NCI-H2227 (cell line): Measurements from ENCODE around the gene NKX1-1.
"Not testable (repeated sequence)": the region's sequence is repeated elsewhere in the genome, so short reads cannot be mapped to it uniquely, and the experiment has no call there.

Experiments used
- DNase-seq: peaks from one replicate; lab custom pipeline; 2025; ENCODE audit not compliant: unreplicated experiment; lab: John Stamatoyannopoulos, UW

The NKX1-1 gene

GRCh38 chr4:1375051-1375721 is 31.1 kb downstream of the NKX1-1 start:
- no peak for DNase-seq

GRCh38 chr4:1374706-1375045 is 31.6 kb downstream of the NKX1-1 start:
- DNase-seq, result no peak

GRCh38 chr4:1373892-1374705 is 32.1 kb downstream of the NKX1-1 start:
- DNase-seq, result no peak

GRCh38 chr4:1372576-1372975 is 33.7 kb downstream of the NKX1-1 start:
- not testable (repeated sequence) for DNase-seq

DNA sequence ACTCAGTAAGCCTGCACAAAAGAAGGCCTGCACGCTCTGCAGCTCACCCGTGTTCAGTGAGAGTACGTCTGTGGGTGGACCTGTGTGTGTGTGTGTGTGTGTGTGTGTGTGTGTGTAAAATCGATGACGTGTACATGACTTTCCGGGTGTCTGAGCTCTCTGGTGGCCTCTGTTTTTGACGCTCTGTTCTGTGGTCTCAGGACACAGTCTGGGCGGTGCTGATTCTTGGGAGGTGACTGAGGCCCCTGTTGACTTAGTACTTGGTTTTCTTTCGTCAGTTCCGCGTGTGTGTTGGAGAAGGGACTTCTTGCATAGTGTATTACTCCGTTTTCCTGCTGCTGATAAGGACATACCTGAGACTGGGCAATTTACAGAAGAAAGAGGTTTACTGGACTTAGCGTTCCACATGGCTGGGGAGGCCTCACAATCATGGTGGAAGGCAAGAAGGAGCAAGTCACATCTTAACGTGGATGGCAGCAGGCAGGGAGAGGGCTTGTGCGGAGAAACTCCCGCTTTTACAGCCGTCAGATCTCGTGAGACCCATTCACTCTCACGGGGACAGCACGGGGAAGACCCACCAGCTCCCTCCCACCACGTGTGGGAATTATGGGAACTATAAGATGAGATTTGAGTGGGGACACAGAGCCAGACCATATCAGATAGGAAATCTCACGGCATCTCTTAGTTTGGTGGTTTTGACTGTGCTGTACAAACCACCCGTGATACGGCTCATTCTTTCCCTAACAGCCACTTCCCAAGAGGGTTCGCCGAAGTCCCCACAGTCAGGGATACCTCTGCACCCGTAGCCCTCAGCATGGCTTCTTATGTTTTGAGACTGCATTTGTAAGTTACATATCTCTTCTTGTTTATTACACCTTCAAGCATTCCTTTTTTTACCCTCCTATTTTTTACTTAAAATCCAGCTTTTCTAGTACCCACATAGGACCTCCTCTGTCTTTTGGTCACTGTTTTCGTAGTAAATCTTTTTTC is 34.8 kb downstream of the NKX1-1 start:
- no peak for DNase-seq

DNA sequence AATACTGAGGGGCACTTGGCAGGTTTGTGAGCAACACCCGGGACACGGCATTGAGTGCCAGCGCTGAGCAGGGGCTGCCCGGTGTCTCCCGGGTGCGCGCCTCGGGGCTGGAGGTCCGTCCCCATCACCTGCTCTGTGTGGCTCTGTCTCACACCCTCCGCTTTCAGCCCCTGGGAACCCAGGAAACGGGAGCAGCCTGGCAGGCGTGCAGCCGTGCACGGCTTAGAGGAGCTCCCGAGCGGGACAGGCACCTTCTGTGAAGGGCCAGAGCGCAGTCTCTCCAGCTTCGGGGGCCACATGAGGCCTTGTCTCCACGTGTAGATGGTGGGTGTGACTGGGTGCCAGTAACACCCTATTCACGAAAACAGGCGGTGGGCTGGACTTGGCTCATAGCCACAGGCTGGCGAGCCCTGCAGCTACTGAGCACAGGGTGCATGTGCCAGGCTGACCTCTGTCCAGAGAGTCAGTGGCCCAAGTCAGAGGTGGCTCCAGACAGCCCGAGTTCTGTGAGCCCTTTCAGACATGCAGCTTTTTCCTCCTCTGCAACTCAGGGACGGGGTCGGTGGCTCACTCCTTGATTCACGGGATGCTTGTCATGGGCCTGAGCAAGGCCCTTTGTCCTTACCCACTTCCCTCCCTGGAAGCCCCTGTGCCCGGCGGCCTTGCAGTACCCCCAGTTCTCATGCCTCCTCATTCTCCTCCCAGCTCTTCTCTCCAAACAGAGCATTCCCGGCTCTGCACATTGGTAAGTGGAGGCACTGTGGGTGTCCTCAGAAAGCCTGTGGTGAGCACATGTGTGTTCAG is 35.7 kb downstream of the NKX1-1 start:
- DNase-seq, result no peak

- DNase-seq, result no peak
These were observed 36.7 kb downstream of the NKX1-1 start for GRCh38 chr4:1369479-1370079.

GRCh38 chr4:1369091-1369450 is 37.2 kb downstream of the NKX1-1 start:
- DNase-seq, result no peak

GRCh38 chr4:1368421-1369090 is 37.7 kb downstream of the NKX1-1 start:
- DNase-seq, result no peak

DNA sequence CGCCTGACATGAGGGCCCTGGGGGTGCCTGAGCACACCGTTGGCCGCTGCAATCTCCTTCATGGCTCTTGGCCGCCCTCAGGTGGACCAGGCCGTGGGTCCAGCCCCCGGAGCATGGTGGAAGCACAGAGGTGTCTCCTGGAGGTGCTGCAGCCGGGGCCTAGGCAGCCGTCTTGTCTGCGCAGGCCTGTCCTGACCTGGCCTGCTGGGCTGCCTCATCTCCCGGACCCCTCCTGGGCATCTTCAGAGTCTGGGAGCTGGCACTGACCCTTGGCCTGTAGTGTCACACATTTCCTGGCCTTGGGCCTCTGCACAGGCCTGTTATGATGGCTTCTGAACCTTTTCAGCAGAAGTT is 38.3 kb downstream of the NKX1-1 start:
- DNase-seq, result no peak

GRCh38 chr4:1367230-1367935 is 38.9 kb downstream of the NKX1-1 start:
- DNase-seq, result no peak

GRCh38 chr4:1366371-1367229 is 39.6 kb downstream of the NKX1-1 start:
- no peak for DNase-seq

GRCh38 chr4:1365271-1366178 is 40.7 kb downstream of the NKX1-1 start:
- no peak for DNase-seq

GRCh38 chr4:1364748-1365147 is 41.5 kb downstream of the NKX1-1 start:
- DNase-seq, result no peak

GRCh38 chr4:1364217-1364616 is 42.0 kb downstream of the NKX1-1 start:
- DNase-seq, result no peak

- peak; percentile 86 for DNase-seq
These were observed 42.7 kb downstream of the NKX1-1 start for GRCh38 chr4:1363513-1363912.

GRCh38 chr4:1362521-1362920 is 43.7 kb downstream of the NKX1-1 start:
- no peak for DNase-seq
